HCT116 (cell line): ENCODE measurements around the gene BTBD6. TPM values are rescaled to one million over a fixed set of nuclear protein-coding genes. Genes with fewer than 3 reads are reported as not detected.

ENCODE experiments used
- ATAC-seq: fragments of 200-7000 bp; cut with Tn5 transposase; 2 replicates; pipeline ENCODE4 v1.9.1; 2020; ENCODE audit warnings: mild to moderate bottlenecking, moderate library complexity
- BruUV-seq: library from RNA; stranded (reverse); fragments of 400-500 nt; replicated peaks from 2 replicates; lab custom pipeline; 2021; lab: Mats Ljungman, UMichigan
- CTCF ChIA-PET: fragments of 300-600 bp; sonication (Branson Sonifier 250); formaldehyde crosslinking; loops from one replicate; lab custom pipeline; 2021; ENCODE audit warnings: antibody characterized with exemption; lab: Charles Lee
- POLR2A ChIA-PET: fragments of 300-600, 350-600 bp; sonication (Branson Sonifier 250); formaldehyde crosslinking; loops from one replicate; lab custom pipeline; 2021; ENCODE audit warnings: antibody characterized with exemption; lab: Charles Lee
- RAD21 ChIA-PET, 2 experiments: fragments of 300-600 bp; sonication (Branson Sonifier 250); formaldehyde crosslinking; loops; one replicate each; lab custom pipeline; 2023; ENCODE audit warnings: low total read pairs in 2 of 2; ENCODE audit not compliant: uncharacterized antibody in 2 of 2, unreplicated experiment in 2 of 2, low non-redundant PET in 1 of 2; lab: Charles Lee
- DNase-seq: peaks from one replicate; pipeline ENCODE4 v3.0.0-alpha.2; 2010; ENCODE audit warnings: low read depth, low spot score
- H2AFZ ChIP-seq: fragments of 200-600 bp; shearing (Covaris generic), sonication (generic); 2 replicates; pipeline ENCODE4 v1.6.1; 2017; ENCODE audit warnings: low read depth, mixed run types, mixed read lengths, antibody characterized with exemption, low read length; ENCODE audit not compliant: poor library complexity, severe bottlenecking
- H3K27ac ChIP-seq: 2 replicates; pipeline ENCODE4 v1.5.1; 2012; ENCODE audit warnings: low read depth, low read length
- H3K27me3 ChIP-seq: fragments of 200-600 bp; sonication (generic); 2 replicates; pipeline ENCODE4 v1.6.1; 2016; ENCODE audit warnings: mixed run types, low read length, mixed read lengths; ENCODE audit not compliant: insufficient read depth
- H3K36me3 ChIP-seq, 2 experiments: fragments of 200-500 bp in 1 of 2; fragments of 200-600 bp in 1 of 2; sonication (Bioruptor generic) in 1 of 2; sonication (generic) in 1 of 2; 2 replicates each; pipeline versions ENCODE4 v1.5.1 to v1.6.1; 2014 to 2016; ENCODE audit warnings: low read length in 2 of 2, inconsistent platforms in 1 of 2, mixed read lengths in 1 of 2, mixed run types in 1 of 2; ENCODE audit not compliant: insufficient read depth in 2 of 2, control insufficient read depth in 1 of 2
- H3K4me1 ChIP-seq, 2 experiments: fragments of 200-600 bp in 1 of 2; sonication (generic) in 1 of 2; 2 replicates each; pipeline versions ENCODE4 v1.5.1 to v1.6.1; 2012 to 2017; ENCODE audit warnings: low read length in 2 of 2, inconsistent platforms in 1 of 2, mild to moderate bottlenecking in 1 of 2, mixed read lengths in 1 of 2, mixed run types in 1 of 2, moderate library complexity in 1 of 2; ENCODE audit not compliant: insufficient read depth in 2 of 2, control insufficient read depth in 1 of 2
- H3K4me2 ChIP-seq: fragments of 200-600 bp; sonication (generic); 2 replicates; pipeline ENCODE4 v1.6.1; 2017; ENCODE audit warnings: mixed run types, low read length, mixed read lengths
- H3K4me3 ChIP-seq, 2 experiments: fragments of 200-600 bp in 1 of 2; sonication (generic) in 1 of 2; replicated peaks in 1 of 2; 2 replicates each; pipeline ENCODE4 v1.5.1; 2011 to 2016; ENCODE audit warnings: low read length in 2 of 2, control low read depth in 1 of 2, low read depth in 1 of 2, mild to moderate bottlenecking in 1 of 2, mixed read lengths in 1 of 2, mixed run types in 1 of 2
- H3K79me2 ChIP-seq: fragments of 200-600 bp; sonication (generic); 2 replicates; pipeline ENCODE4 v1.6.1; 2017; ENCODE audit warnings: mild to moderate bottlenecking, mixed run types, low read length, moderate library complexity, mixed read lengths; ENCODE audit not compliant: insufficient read depth
- H3K9ac ChIP-seq: fragments of 200-600 bp; sonication (generic); 2 replicates; pipeline ENCODE4 v1.6.1; 2016; ENCODE audit warnings: low read length, mixed read lengths
- H3K9me2 ChIP-seq: fragments of 200-600 bp; sonication (generic), shearing (Covaris generic); 2 replicates; pipeline ENCODE4 v1.6.1; 2017; ENCODE audit warnings: mixed run types, mild to moderate bottlenecking, moderate library complexity; ENCODE audit not compliant: insufficient read depth
- H3K9me3 ChIP-seq, 2 experiments: fragments of 200-500 bp in 1 of 2; fragments of 200-600 bp in 1 of 2; sonication (Bioruptor generic) in 1 of 2; sonication (generic) in 1 of 2; 2 replicates each; pipeline ENCODE4 v1.6.1; 2014 to 2017; ENCODE audit warnings: low read length in 2 of 2, mixed read lengths in 2 of 2, inconsistent platforms in 1 of 2, low read depth in 1 of 2, mild to moderate bottlenecking in 1 of 2, mixed run types in 1 of 2, moderate library complexity in 1 of 2; ENCODE audit not compliant: control insufficient read depth in 1 of 2, insufficient read depth in 1 of 2
- H4K20me1 ChIP-seq: fragments of 200-600 bp; sonication (generic), shearing (Covaris generic); 2 replicates; pipeline ENCODE4 v1.6.1; 2017; ENCODE audit warnings: mixed run types, mild to moderate bottlenecking, moderate library complexity; ENCODE audit not compliant: insufficient read depth
- FOSL1 ChIP-seq: IDR thresholded peaks from 2 replicates; pipeline ENCODE4 v1.6.1; 2012; ENCODE audit warnings: low read depth
- intact Hi-C: fragments of 100-400 bp; cut with micrococcal nuclease; formaldehyde crosslinking; loops from 2 replicates; pipeline ENCODE4 v1.10.0; 2022
- total RNA-seq: library from RNA; stranded (reverse); gene quantifications from one replicate; pipeline ENCODE4 v1.2.1, GENCODE V29; 2021; ENCODE audit not compliant: unreplicated experiment
- TF ChIP-seq, protein P1 (sequence below): IDR thresholded peaks from 2 replicates; pipeline ENCODE4 v1.6.1; 2012
- TF ChIP-seq, protein P2 (sequence below), 3 experiments: fragments of 200-600 bp in 1 of 3; sonication (generic) in 1 of 3; IDR thresholded peaks in 2 of 3; conservative IDR thresholded peaks in 1 of 3; 2 replicates each; pipeline ENCODE4 v1.5.1; 2012 to 2017; ENCODE audit warnings: low read depth in 2 of 3, low read length in 2 of 3, antibody characterized with exemption in 1 of 3, borderline replicate concordance in 1 of 3, control low read depth in 1 of 3, mild to moderate bottlenecking in 1 of 3, mixed read lengths in 1 of 3, mixed run types in 1 of 3, moderate library complexity in 1 of 3; ENCODE audit not compliant: insufficient read depth in 1 of 3

The BTBD6 gene
- total RNA-seq, 1 experiment from 2014 or later = 35.9 TPM

DNA sequence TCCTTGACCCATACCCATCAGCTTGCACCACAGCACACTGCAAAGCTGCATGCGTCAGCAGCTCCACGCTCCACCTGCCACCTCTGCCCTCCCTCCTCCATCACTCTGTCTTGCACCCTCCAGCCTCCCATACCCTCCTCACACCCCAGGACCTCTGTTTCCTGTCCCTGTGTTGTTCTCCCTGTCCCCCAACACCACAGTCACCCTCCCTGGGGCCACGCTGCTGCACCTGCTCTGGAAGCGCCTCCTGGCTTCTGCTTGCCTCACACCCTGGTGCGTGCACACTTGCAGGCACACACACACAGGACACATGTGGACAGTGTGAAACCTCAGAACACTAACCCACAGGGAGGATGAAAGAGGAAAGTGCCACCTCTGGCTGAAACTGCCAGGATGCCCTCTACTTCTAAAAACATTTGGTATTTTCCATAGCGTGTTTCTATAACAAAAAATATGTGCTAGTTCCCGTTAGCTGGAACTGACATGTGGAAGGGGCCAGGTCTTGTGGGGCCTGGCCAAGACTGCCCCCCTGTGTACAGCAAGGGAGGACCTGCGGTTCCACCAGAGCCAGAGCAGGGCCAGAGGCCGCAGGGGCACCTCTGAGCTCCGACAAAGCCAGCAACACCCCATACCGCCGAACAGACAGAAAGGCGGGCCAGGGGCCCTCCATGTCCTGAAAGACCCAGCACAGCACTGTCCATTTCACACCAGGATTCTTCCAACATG, 42.5 kb downstream of the BTBD6 start:
- Histone ChIP-seq H3K4me1 (no peaks in the 10 kb centered on the region), H2AFZ (no peak overlapping the region), H3K4me2 (no peak overlapping the region), H3K79me2 (peaks cover 64% of the 10 kb centered on the region), H3K9me2 (no peaks in the 10 kb centered on the region), H3K4me3 (no peak overlapping the region), H4K20me1 (no peaks in the 10 kb centered on the region), H3K36me3 (0 out of 4 replicates have a peak, but pooled peaks cover 0 to under 1% of the 10 kb centered on the region in 2 experiments), H3K27ac (no peak overlapping the region), H3K9me3 (no peaks in the 10 kb centered on the region), H3K27me3 (no peaks in the 10 kb centered on the region), H3K9ac (no peak overlapping the region)
- ChIA-PET POLR2A (no interaction called here), CTCF (no interaction called here), RAD21 (no interaction called here)
- TF ChIP-seq, protein P1, sequence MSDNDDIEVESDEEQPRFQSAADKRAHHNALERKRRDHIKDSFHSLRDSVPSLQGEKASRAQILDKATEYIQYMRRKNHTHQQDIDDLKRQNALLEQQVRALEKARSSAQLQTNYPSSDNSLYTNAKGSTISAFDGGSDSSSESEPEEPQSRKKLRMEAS = no peak
- TF ChIP-seq FOSL1 = no peak
- TF ChIP-seq, protein P2, sequence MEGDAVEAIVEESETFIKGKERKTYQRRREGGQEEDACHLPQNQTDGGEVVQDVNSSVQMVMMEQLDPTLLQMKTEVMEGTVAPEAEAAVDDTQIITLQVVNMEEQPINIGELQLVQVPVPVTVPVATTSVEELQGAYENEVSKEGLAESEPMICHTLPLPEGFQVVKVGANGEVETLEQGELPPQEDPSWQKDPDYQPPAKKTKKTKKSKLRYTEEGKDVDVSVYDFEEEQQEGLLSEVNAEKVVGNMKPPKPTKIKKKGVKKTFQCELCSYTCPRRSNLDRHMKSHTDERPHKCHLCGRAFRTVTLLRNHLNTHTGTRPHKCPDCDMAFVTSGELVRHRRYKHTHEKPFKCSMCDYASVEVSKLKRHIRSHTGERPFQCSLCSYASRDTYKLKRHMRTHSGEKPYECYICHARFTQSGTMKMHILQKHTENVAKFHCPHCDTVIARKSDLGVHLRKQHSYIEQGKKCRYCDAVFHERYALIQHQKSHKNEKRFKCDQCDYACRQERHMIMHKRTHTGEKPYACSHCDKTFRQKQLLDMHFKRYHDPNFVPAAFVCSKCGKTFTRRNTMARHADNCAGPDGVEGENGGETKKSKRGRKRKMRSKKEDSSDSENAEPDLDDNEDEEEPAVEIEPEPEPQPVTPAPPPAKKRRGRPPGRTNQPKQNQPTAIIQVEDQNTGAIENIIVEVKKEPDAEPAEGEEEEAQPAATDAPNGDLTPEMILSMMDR (IDR thresholded peaks at IDR 0.05 in 2 of 3, conservative IDR thresholded peaks at IDR 0.05 in 1 of 3; ENCODE audit: borderline replicate concordance in 1 of 3, insufficient read depth in 1 of 3, low read depth in 2 of 3, low read length in 2 of 3) = 0 out of 6 replicates have a peak, but pooled peaks of 1 of the 3 experiments have one; percentile 9
- no peak for DNase-seq
- ATAC-seq = peak; percentile 62; the same call in 1 of the 2 replicates
- BruUV-seq = no TSS peak
- intact Hi-C loops = no loop called here
